Keratinocyte (primary cell): Measurements from ENCODE around the gene TTC22. TPM values are rescaled to one million over a fixed set of nuclear protein-coding genes. Genes with fewer than 3 reads are reported as not detected.
A peak's percentile ranks its signal among the peaks of the same experiment; 100 is the strongest.

Experiments used
- DNase-seq: peaks from one replicate; pipeline ENCODE4 v3.0.0-alpha.2; 2011; ENCODE audit warnings: low read depth, missing footprints, low spot score
- FAIRE-seq: peaks from 2 replicates; lab custom pipeline; 2011; peaks lifted over from hg19 to GRCh38; lab: Jason Lieb, UNC
- H2AFZ ChIP-seq: 2 replicates; pipeline ENCODE4 v1.6.0; 2012; ENCODE audit warnings: low read length, control low read depth, inconsistent platforms; ENCODE audit not compliant: control insufficient read depth
- H3K27ac ChIP-seq: 2 replicates; pipeline ENCODE4 v1.5.1; 2011; ENCODE audit warnings: low read length; ENCODE audit not compliant: control insufficient read depth, insufficient read depth
- H3K27me3 ChIP-seq: 3 replicates; pipeline ENCODE4 v1.6.0; 2011; ENCODE audit warnings: low read length; ENCODE audit not compliant: control insufficient read depth, insufficient read depth; ENCODE audit errors: extremely low read depth
- H3K36me3 ChIP-seq, 2 experiments: 2 replicates in 1 of 2; 3 replicates in 1 of 2; pipeline ENCODE4 v1.5.1; 2011; ENCODE audit warnings: low read length in 2 of 2, mild to moderate bottlenecking in 1 of 2; ENCODE audit not compliant: control insufficient read depth in 2 of 2, insufficient read depth in 2 of 2; ENCODE audit errors: extremely low read depth in 1 of 2
- H3K4me1 ChIP-seq: 3 replicates; pipeline ENCODE4 v1.5.1; 2011; ENCODE audit warnings: low read length; ENCODE audit not compliant: control insufficient read depth, insufficient read depth; ENCODE audit errors: extremely low read depth
- H3K4me2 ChIP-seq: 3 replicates; pipeline ENCODE4 v1.6.0; 2011; ENCODE audit warnings: low read depth, low read length; ENCODE audit not compliant: control insufficient read depth, insufficient read depth; ENCODE audit errors: extremely low read depth
- H3K4me3 ChIP-seq, 3 experiments: fragments of 200-600 bp in 1 of 3; sonication (generic) in 1 of 3; 2 replicates in 2 of 3; 3 replicates in 1 of 3; pipeline ENCODE4 v1.5.1; 2011 to 2016; ENCODE audit warnings: low read length in 3 of 3, mild to moderate bottlenecking in 3 of 3, control low read depth in 2 of 3, inconsistent platforms in 1 of 3, low read depth in 1 of 3, mixed read lengths in 1 of 3, mixed run types in 1 of 3, moderate library complexity in 1 of 3; ENCODE audit not compliant: control insufficient read depth in 2 of 3, insufficient read depth in 2 of 3; ENCODE audit errors: extremely low read depth in 1 of 3
- H3K79me2 ChIP-seq: 2 replicates; pipeline ENCODE4 v1.6.0; 2012; ENCODE audit warnings: low read length; ENCODE audit not compliant: control insufficient read depth, insufficient read depth
- H3K9ac ChIP-seq: 3 replicates; pipeline ENCODE4 v1.6.0; 2011; ENCODE audit warnings: low read length; ENCODE audit not compliant: control insufficient read depth, insufficient read depth; ENCODE audit errors: extremely low read depth
- H3K9me1 ChIP-seq: 3 replicates; pipeline ENCODE4 v1.6.0; 2011; ENCODE audit warnings: low read length; ENCODE audit not compliant: control insufficient read depth, insufficient read depth; ENCODE audit errors: extremely low read depth
- H3K9me3 ChIP-seq: 2 replicates; pipeline ENCODE4 v1.5.1; 2012; ENCODE audit warnings: low read depth, low read length; ENCODE audit not compliant: control insufficient read depth
- H4K20me1 ChIP-seq: 3 replicates; pipeline ENCODE4 v1.6.0; 2011; ENCODE audit warnings: low read length; ENCODE audit not compliant: control insufficient read depth, insufficient read depth; ENCODE audit errors: extremely low read depth
- EZH2 ChIP-seq: IDR thresholded peaks from one replicate; pipeline ENCODE4 v1.6.1; 2012; ENCODE audit warnings: inconsistent platforms, mild to moderate bottlenecking, low read length, moderate library complexity
- dilution Hi-C: fragments of 300-500 bp; cut with MboI; formaldehyde crosslinking; loops from one replicate; pipeline ENCODE4 v1.7.0; 2020; ENCODE audit warnings: low sequenced_read_pairs; ENCODE audit not compliant: extremely low pct_ligation_motif_present
- polyA minus RNA-seq, 3 experiments: library from RNA; depleted of rRNA, polyadenylated mRNA; stranded (reverse); fragments of >200 nt; gene quantifications; 1 replicate in 1 of 3; 2 replicates in 1 of 3; 3 replicates in 1 of 3; pipeline ENCODE4 v1.2.3, GENCODE V29; 2011
- polyA plus RNA-seq, 5 experiments: library from polyadenylated mRNA; depleted of rRNA in 3 of 5; stranded (reverse) in 3 of 5; stranded (forward) in 1 of 5; unstranded in 1 of 5; fragments of >200 nt; gene quantifications; 1 replicate in 1 of 5; 2 replicates in 3 of 5; 3 replicates in 1 of 5; pipeline versions ENCODE4 v1.2.1 to v1.2.3, GENCODE V29; 2011 to 2012; ENCODE audit warnings: missing spikeins in 2 of 5, low read depth in 1 of 5, low replicate concordance in 1 of 5
- TF ChIP-seq, protein P1 (sequence below), 3 experiments: IDR thresholded peaks in 1 of 3; conservative IDR thresholded peaks in 1 of 3; optimal IDR thresholded peaks in 1 of 3; 2 replicates in 2 of 3; 3 replicates in 1 of 3; pipeline versions ENCODE3 to v1.5.1; 2011; ENCODE audit warnings: low read length in 3 of 3, mild to moderate bottlenecking in 3 of 3, moderate library complexity in 2 of 3, control low read depth in 1 of 3, inconsistent platforms in 1 of 3; ENCODE audit not compliant: insufficient read depth in 2 of 3; ENCODE audit errors: extremely low read depth in 1 of 3

Gene TTC22
- polyA plus RNA-seq (5.1 to 8.0 TPM (median 7.2 TPM) in 3 replicates), polyA minus RNA-seq (4.4 to 9.1 TPM (median 7.2 TPM) in 3 replicates)
- polyA plus RNA-seq (2011; ENCODE audit: low read depth), result 2.5 TPM
- 5.6 and 7.2 TPM in 2 replicates for polyA plus RNA-seq (2011; cell fraction: cytosol; rRNA removed)
- 12.2 and 14.7 TPM in 2 replicates for polyA plus RNA-seq (2011; cell fraction: nucleus; rRNA removed)
- 6.3 and 8.4 TPM in 2 replicates for polyA plus RNA-seq (2012; ENCODE audit: low replicate concordance)
- polyA minus RNA-seq (2011; cell fraction: cytosol; rRNA and poly(A)+ RNA removed), result 19.4 TPM
- 9.3 and 9.6 TPM in 2 replicates for polyA minus RNA-seq (2011; cell fraction: nucleus; rRNA and poly(A)+ RNA removed)

DNA sequence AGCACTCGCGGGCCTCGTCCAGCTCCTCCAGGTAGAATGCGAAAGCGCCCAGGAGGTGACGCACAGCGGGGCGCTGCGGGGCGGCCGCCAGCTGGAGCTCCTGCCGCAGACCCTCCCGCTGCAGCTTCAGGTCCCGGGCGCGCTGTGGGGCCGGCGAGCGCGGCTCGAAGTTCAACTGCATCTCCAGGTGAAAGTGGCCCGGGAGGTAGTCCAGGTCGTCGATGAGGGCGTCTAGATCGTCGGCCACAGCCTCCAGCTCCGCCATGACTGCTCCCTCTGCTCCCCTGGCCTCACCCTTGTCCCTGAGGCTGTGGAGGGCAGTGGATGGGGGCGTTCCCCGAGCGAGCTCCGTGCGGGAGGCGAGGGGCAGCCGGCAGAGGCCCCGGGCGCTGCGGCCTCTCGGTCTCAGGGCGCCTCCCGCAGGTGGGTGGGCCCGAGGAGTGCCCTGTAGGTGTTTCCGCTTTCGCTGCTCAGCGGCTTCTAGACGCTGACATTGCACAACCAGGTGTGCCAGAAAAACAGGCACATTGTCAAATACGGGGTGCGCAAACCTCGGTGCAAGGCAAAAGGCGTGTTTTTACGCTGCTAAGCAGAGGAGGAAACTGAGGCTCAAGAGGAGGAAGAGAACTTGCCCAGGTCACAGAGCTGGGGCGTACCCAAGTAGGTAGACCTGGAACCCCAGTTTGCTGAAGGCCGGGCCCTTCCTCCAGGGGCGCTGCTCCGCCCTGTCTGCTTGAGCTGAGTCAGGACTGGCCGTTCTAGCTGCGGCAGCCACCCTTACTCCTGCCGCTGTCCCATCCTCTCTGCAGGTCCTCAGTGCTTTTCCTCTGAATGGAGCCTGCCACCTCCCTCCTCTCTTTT lies at the start of gene TTC22:
Gene TTC22, minus strand, starts transcription at position 425 of the 861 bp plus-strand sequence. Its CDS starts 160 bp downstream, at position 265.
- Histone ChIP-seq H3K4me2 (peak within 1 kb of the TSS; percentile 82), H3K36me3 (no peaks in the 10 kb centered on the region), H3K79me2 (no peaks in the 10 kb centered on the region), H3K27me3 (no peaks in the 10 kb centered on the region), H3K4me3 (peak within 1 kb of the TSS; percentile 52 to 71 (median 68)), H3K9me1 (peaks cover 2% of the 10 kb centered on the region), H3K4me1 (peaks cover 32% of the 10 kb centered on the region), H4K20me1 (no peaks in the 10 kb centered on the region), H2AFZ (peak within 1 kb of the TSS; percentile 92), H3K9ac (peak within 1 kb of the TSS; percentile 75), H3K27ac (peak within 1 kb of the TSS; percentile 53), H3K9me3 (no peaks in the 10 kb centered on the region)
- TF ChIP-seq EZH2, result no peak
- TF ChIP-seq, protein P1, sequence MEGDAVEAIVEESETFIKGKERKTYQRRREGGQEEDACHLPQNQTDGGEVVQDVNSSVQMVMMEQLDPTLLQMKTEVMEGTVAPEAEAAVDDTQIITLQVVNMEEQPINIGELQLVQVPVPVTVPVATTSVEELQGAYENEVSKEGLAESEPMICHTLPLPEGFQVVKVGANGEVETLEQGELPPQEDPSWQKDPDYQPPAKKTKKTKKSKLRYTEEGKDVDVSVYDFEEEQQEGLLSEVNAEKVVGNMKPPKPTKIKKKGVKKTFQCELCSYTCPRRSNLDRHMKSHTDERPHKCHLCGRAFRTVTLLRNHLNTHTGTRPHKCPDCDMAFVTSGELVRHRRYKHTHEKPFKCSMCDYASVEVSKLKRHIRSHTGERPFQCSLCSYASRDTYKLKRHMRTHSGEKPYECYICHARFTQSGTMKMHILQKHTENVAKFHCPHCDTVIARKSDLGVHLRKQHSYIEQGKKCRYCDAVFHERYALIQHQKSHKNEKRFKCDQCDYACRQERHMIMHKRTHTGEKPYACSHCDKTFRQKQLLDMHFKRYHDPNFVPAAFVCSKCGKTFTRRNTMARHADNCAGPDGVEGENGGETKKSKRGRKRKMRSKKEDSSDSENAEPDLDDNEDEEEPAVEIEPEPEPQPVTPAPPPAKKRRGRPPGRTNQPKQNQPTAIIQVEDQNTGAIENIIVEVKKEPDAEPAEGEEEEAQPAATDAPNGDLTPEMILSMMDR (optimal IDR thresholded peaks at IDR 0.05 in 1 of 3, IDR thresholded peaks at IDR 0.05 in 1 of 3, conservative IDR thresholded peaks at IDR 0.05 in 1 of 3; ENCODE audit: extremely low read depth in 1 of 3, insufficient read depth in 2 of 3, low read length in 3 of 3), result peak; percentile 70 to 87 (median 85)
- dilution Hi-C loops, result no loop called here
- no peak for DNase-seq
- peak; percentile 69 for FAIRE-seq

DNA sequence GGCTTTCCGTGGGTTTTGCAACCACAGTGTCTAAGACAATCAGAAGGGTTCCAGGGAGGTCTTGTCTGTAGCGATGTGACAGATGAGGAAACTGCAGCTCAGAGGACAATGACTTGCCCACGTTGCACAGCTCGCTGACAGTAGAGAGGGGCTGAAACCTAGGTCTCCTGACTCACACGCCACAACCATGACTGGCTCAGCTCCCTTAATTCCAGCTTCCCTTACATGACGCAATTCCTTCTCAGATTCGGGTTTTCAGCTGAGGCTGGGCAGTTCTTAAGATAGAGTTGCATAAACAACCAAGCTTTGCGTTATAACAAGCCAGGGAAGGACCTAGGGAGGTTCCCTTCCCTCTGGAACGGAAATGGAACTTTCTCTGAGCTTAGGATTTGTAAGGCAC lies 49.6 kb upstream of the TTC22 start:
- H3K9me3 ChIP-seq, result no peaks in the 10 kb centered on the region
- H3K9me1 ChIP-seq, result no peaks in the 10 kb centered on the region
- H3K27me3 ChIP-seq, result no peaks in the 10 kb centered on the region
- H3K4me1 ChIP-seq, result peaks cover 19% of the 10 kb centered on the region
- no peak overlapping the region for H2AFZ ChIP-seq
- peaks cover 62 to 68% of the 10 kb centered on the region in 2 experiments for H3K36me3 ChIP-seq
- no peak overlapping the region for H3K4me2 ChIP-seq
- dilution Hi-C loops, result no loop called here
- H3K4me3 ChIP-seq, result no peak overlapping the region
- H3K9ac ChIP-seq, result no peak overlapping the region
- peaks cover 4% of the 10 kb centered on the region for H3K79me2 ChIP-seq
- H4K20me1 ChIP-seq, result peaks cover 12% of the 10 kb centered on the region
- peak; percentile 17 for DNase-seq
- H3K27ac ChIP-seq, result peak overlapping the region; percentile 19
- no peak for TF ChIP-seq EZH2
- TF ChIP-seq, protein P1 (optimal IDR thresholded peaks at IDR 0.05 in 1 of 3, IDR thresholded peaks at IDR 0.05 in 1 of 3, conservative IDR thresholded peaks at IDR 0.05 in 1 of 3; ENCODE audit: extremely low read depth in 1 of 3, insufficient read depth in 2 of 3, low read length in 3 of 3), result no peak
- FAIRE-seq, result peak; percentile 53
